T1000 (cell line): ENCODE results near the gene IGSF10.
"Not testable (repeated sequence)": the region's sequence is repeated elsewhere in the genome, so short reads cannot be mapped to it uniquely, and the experiment has no call there.

ENCODE experiments used
- DNase-seq: peaks from one replicate; lab custom pipeline; 2025; ENCODE audit warnings: mixed read lengths; lab: John Stamatoyannopoulos, UW

IGSF10 gene, protein sequence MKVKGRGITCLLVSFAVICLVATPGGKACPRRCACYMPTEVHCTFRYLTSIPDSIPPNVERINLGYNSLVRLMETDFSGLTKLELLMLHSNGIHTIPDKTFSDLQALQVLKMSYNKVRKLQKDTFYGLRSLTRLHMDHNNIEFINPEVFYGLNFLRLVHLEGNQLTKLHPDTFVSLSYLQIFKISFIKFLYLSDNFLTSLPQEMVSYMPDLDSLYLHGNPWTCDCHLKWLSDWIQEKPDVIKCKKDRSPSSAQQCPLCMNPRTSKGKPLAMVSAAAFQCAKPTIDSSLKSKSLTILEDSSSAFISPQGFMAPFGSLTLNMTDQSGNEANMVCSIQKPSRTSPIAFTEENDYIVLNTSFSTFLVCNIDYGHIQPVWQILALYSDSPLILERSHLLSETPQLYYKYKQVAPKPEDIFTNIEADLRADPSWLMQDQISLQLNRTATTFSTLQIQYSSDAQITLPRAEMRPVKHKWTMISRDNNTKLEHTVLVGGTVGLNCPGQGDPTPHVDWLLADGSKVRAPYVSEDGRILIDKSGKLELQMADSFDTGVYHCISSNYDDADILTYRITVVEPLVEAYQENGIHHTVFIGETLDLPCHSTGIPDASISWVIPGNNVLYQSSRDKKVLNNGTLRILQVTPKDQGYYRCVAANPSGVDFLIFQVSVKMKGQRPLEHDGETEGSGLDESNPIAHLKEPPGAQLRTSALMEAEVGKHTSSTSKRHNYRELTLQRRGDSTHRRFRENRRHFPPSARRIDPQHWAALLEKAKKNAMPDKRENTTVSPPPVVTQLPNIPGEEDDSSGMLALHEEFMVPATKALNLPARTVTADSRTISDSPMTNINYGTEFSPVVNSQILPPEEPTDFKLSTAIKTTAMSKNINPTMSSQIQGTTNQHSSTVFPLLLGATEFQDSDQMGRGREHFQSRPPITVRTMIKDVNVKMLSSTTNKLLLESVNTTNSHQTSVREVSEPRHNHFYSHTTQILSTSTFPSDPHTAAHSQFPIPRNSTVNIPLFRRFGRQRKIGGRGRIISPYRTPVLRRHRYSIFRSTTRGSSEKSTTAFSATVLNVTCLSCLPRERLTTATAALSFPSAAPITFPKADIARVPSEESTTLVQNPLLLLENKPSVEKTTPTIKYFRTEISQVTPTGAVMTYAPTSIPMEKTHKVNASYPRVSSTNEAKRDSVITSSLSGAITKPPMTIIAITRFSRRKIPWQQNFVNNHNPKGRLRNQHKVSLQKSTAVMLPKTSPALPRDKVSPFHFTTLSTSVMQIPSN (N-terminal part only)

DNA sequence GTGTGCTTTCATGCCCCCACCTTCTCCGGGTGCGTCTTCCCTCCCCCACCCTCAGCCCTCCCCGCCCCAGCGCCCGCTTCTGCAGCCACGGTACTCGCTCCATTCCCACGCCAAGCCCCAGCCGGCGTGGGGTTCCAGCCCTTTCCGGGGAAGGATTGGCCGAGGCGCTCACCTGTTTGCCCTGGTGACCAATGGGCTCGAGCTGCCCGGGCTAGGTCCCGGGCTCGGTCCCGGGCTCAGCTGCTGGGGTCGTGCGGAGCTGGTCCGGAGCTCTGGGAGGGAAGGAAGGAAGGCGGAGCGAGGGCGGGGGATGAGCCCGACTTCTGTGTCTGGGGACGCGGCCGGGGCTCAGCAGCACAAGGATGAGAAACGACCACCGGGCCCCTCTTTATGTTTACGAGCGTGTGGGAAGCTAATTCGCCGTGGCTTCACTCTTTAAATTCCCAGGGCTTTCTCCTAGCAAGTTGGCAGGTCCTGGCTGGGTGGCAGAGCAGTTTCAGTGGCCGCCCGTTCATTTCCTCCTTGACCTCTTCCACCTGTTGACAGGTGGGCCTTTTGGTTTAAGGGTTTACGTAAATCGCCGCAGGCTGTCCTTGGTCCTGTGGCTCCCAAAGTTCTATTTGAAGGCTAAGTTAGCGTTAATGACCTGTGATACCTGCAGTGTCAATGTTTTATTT lies at the start of gene IGSF10:
Gene IGSF10 (minus strand): TSS at position 288 of the 677 bp plus-strand sequence. CDS start 2,352 bp downstream, outside the sequence.
- DNase-seq, result no peak

DNA sequence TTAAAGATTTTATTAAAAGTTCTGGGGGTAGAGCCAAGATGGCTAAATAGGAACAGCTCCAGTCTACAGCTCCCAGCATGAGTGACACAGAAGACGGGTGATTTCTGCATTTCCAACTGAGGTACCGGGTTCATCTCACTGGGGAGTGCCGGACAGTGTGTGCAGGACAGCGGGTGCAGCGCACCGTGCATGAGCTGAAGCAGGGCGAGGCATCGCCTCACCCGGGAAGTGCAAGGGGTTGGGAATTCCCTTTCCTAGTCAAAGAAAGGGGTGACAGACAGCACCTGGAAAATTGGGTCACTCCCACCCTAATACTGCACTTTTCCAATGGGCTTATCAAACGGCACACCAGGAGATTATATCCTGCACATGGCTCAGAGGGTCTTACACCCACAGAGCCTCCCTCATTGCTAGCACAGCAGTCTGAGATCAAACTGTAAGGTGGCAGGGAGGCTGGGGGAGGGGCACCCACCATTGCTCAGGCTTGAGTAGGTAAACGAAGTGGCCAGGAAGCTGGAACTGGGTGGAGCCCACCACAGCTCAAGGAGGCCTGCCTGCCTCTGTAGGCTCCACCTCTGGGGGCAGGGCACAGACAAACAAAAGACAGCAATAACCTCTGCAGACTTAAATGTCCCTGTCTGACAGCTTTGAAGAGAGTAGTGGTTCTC lies 48.7 kb upstream of the IGSF10 start:
- not testable (repeated sequence) for DNase-seq

DNA sequence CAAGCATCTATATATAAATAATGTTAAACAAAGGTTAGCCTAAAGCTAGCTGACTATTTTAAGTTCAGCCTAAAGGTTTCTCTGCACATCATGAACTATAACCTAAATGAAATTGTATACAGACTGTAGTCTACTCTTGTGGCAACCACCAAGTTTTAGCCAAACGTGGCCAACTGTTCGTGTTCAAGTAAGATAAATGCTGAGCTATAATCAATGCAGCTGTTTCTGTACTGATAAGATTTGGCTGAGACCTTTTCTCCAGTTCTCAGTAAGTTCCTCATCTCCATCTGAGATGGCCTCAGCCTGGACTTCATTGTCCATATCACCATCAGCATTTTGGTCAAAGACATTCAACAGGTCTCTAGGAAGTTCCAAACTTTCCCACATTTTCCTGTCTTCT lies 43.7 kb upstream of the IGSF10 start:
- no peak for DNase-seq

GRCh38 chr3:151503074-151503473 lies 42.2 kb upstream of the IGSF10 start:
- DNase-seq, result no peak

DNA sequence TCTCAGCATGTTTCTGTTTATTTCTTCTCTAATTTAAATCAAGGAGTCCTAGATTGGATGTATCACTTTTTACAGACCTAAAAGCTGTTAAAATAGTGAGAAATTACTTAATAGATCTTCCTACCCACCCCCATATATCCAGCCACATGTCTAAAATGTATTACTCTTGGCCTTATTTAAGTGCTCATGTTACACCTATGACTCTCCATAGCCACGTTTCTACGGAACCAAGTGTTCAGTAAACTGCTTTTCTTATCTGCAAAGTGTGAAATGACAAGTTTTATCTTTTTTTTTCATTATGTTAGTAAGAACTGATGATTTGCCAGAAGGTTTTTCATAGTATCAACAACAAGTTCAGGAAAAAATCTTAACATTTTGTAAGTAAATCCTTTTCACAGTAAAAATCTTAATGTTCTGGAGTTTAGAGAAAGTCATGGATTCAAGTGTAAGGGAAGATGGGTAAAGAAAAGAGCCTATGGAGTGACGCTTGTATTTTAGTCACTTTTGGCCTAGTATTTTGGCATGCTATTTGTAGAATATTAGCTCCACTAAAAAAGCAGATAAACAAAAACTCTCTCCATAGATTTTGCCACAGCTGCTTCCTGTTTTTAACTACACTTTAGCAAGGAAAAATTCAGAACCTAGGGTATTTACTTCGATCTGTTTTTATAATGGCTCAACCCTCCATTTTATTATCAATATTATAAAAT lies 41.2 kb upstream of the IGSF10 start:
- no peak for DNase-seq

DNA sequence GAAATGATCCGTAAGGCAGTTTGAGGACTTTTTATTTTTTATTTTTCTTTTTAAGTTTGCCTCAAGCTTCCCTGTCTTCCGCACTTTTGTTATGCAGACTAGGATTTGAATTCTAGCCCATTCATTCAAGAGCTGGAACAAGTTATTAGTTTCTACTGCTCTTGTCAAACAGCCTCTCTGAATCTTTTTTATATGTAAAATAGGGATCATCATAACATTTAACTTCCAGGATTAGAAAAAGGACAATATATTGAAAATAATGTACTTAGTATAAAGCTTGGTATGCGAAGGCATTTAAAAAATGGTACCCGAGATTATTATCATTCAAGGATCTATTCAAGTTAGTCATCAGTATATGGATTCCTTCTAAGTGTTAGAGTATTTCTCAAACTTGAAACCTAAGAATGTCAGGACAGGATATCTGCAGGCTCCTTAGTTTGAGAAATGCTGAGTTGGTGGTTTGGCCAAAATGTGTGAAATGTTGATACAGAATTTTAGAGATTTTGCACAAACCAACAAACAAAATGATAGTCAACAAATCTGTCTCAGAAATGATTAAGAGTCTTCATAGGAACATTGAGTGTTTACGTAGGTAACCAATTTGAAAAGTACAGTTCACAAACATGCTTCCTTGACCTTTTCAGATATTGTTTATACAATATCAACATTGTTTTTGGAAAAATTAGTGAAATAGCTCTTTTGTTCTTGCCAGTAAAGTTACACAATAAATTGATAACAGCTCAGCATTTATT lies 40.5 kb upstream of the IGSF10 start:
- DNase-seq, result no peak

GRCh38 chr3:151499168-151499567 lies 38.3 kb upstream of the IGSF10 start:
- DNase-seq, result no peak

DNA sequence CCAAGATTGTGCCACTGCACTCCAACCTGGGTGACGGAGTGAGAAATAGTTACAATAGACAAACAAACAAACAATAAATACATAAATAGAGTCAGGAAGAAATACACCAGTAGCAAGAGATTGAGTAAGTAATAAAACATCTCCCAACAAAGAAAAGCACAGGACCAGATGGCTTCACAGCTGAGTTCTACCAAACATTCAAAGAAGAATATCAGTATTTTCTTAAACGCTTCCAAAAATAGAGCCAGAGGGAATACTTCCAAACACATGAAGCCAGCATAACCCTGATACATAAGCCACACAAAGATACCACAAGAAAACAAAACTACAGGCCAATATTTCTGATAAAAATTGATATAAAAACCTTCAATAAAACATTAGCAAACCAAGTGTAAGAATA lies 30.7 kb upstream of the IGSF10 start:
- no peak for DNase-seq

DNA sequence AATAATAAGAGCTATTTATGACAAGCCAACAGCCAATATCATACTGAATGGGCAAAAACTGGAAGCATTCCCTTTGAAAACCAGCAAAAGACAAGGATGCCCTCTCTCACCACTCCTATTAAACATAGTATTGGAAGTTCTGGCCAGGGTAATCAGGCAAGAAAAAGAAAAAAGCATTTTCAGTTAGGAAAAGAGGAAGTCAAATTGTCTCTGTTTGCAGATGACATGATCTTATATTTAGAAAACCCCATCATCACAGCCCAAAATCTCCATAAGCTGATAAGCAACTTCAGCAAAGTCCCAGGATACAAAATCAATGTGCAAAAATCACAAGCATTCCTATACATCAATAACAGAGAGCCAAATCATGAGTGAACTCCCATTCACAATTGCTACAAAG lies 27.0 kb upstream of the IGSF10 start:
- not testable (repeated sequence) for DNase-seq

- DNase-seq, result no peak
Measured at GRCh38 chr3:151483961-151484520, 23.2 kb upstream of the IGSF10 start.

DNA sequence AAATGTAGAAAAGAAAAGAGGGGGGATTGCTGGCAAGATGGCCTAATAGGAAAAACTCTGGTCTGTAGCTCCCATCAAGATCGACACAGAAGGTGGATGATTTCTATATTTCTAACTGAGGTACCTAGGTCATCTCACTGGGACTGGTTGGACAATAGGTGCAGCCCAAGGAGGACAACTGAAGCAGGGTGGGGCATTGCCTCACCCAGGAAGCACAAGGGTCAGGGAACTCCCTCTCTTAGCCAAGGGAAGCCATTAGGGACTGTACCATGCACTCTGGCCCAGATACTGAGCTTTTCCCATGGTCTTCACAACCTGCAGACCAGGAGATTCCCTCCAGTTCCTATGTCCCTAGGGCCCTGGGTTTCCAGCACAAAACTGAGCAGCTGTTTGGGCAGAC lies 22.6 kb upstream of the IGSF10 start:
- no peak for DNase-seq

GRCh38 chr3:151480492-151480891 lies 19.6 kb upstream of the IGSF10 start:
- DNase-seq, result no peak

GRCh38 chr3:151479452-151479851 lies 18.6 kb upstream of the IGSF10 start:
- no peak for DNase-seq

DNA sequence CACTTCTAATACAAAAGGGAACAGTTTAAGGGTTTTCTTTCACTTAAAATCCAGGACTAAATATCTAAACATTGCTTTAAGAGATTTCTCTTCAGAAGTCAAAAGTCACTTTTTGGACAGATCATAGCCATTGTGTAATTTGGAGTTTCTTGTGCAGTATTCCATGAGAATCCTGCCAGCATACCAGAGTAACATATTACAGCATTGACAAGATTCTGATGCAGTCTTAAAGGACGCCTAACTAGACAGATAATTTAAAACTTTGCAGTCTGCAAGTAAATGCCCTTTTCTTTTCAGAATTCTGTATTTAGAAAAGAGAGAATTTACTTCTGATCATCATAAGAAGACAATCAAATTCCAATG lies 17.5 kb upstream of the IGSF10 start:
- no peak for DNase-seq

GRCh38 chr3:151477591-151478334 lies 16.9 kb upstream of the IGSF10 start:
- no peak for DNase-seq

DNA sequence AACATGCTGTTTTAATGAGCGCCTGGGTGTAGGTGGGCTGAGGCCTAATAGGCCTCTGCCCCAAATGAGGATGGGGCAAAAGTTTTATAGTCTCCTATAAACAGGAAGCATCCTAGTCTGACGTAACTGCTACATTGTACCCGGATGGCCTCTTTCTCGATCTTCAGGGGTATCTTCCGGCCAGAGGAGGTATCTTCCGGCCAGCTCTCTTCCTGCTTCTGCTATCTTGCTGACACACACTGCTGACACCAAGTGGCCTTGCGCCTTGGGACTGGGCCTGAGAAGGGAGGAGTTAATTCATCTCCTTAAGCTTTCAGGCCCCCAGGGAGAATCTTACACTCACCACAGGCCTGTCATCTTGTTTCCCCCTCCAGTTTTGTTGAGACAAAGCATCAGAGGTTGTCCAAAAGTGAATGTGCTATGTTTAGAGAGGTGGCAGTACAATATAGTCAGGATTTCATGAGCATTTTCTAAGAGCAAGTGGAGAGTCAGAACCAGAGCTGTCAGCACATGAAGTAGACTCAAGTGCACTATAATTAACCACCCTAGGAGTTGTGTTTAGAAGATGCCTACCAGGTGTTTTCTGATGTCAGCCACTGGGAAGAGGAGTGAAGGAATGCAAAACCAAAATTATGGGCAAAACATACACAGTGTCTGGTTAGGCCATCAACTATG lies 15.6 kb upstream of the IGSF10 start:
- no peak for DNase-seq

DNA sequence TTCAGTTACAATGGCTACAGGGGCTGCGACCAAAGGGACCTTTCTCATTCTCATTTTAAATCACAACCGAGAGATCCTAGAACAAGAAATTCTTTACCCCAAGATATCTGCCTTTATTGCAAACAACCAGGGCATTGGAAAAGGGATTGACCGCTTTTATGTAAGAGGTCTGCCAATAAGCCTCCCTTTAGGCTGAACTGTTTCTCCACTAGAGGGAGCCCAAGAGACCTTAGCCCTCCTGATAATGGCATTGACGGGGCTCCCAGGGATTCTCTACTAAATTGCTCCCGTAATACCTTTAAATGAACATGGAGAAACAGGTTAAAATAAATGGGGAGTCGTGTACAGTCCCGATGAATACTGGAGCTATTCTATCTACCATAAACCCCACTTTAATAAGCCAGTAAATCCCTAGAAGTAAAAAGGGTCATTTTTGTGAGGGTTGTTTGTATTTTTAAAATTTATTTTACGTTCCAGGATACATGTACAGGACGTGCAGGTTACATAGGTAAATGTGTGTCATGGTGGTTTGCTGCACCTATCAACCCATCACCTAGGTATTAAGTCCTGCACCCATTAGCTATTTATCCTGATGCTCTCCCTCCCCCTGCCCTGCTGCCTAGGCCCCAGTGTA lies 7.5 kb upstream of the IGSF10 start:
- peak; percentile 5 for DNase-seq

DNA sequence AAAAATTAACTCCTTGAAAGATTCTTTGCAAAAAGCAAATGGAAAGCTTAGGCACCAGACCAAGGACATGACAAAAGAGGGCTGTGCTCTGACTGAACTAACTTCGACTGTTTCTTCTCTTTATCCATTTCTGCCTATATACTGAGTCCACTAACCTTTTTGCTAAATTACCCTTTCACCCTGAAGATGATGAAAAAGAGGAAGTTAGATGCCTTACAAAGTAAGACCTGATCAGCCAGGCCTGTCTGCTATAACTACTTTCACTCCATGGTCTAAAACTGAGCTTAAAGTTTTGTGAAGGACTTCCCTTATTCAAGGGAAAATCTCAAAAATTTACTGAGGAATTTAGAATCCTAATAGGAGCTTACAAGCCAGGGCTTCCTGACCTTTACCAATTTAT lies 6.2 kb upstream of the IGSF10 start:
- no peak for DNase-seq
